HFFc6 (cell line): ENCODE data around the gene NECTIN1. TPM values are rescaled to one million over a fixed set of nuclear protein-coding genes. Genes with fewer than 3 reads are reported as not detected.

Experiments
- DNase-seq: peaks from one replicate; pipeline ENCODE4 v3.0.0-alpha.2; 2018
- H3K27ac Mint-ChIP-seq: 2 replicates; pipeline ENCODE4 v1.8.0; 2020; ENCODE audit warnings: mild to moderate bottlenecking, mixed read lengths
- H3K27me3 Mint-ChIP-seq: 2 replicates; pipeline ENCODE4 v1.8.0; 2021; ENCODE audit warnings: mild to moderate bottlenecking, moderate library complexity, mixed read lengths; ENCODE audit not compliant: insufficient read depth
- H3K36me3 Mint-ChIP-seq: 2 replicates; pipeline ENCODE4 v1.8.0; 2021; ENCODE audit warnings: low read depth, mixed read lengths
- H3K4me1 Mint-ChIP-seq: 2 replicates; pipeline ENCODE4 v1.8.0; 2020; ENCODE audit warnings: low read depth, mixed read lengths
- H3K4me3 Mint-ChIP-seq: 2 replicates; pipeline ENCODE4 v1.8.0; 2020; ENCODE audit warnings: mild to moderate bottlenecking, moderate library complexity, mixed read lengths
- H3K9me3 Mint-ChIP-seq: 2 replicates; pipeline ENCODE4 v1.8.0; 2020; ENCODE audit warnings: mild to moderate bottlenecking, mixed read lengths
- total RNA-seq, 6 experiments: library from RNA; stranded (reverse); fragmentation: NEBNext Ultra II Directional; extraction: Animal tissue kit (Norgen Biotek cat#: 25700); gene quantifications; 2 replicates in 1 of 6; 3 replicates in 5 of 6; pipeline ENCODE4 v1.2.3, GENCODE V29; 2021
- TF ChIP-seq, protein P1 (sequence below): fragments of 200-600 bp; sonication (generic); IDR thresholded peaks from 2 replicates; pipeline ENCODE4 v1.5.0; 2021; ENCODE audit warnings: antibody characterized with exemption, mild to moderate bottlenecking

Gene NECTIN1
- total RNA-seq, 6 experiments from 2014 or later: 4.1 to 7.9 (median 6.6) TPM

DNA sequence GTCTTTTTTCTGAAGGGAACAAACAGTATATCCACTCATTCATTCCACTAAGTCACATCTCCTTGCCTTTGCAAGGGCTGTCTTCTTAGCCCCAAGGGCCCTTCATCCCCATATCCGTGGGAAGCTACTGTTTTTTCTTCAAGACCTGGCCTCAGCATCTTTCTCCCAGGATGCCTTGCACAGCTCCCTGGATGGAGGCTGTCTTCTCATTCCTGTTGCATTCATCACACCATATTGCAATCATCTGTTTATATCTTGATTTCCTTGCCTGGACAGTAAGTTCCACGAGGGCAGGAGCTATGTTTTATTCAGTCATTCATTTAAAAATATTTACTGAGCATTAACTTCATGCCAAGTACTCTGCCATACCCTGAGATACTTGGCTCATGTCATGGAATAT is 29.3 kb upstream of the NECTIN1 start:
- TF ChIP-seq, protein P1, sequence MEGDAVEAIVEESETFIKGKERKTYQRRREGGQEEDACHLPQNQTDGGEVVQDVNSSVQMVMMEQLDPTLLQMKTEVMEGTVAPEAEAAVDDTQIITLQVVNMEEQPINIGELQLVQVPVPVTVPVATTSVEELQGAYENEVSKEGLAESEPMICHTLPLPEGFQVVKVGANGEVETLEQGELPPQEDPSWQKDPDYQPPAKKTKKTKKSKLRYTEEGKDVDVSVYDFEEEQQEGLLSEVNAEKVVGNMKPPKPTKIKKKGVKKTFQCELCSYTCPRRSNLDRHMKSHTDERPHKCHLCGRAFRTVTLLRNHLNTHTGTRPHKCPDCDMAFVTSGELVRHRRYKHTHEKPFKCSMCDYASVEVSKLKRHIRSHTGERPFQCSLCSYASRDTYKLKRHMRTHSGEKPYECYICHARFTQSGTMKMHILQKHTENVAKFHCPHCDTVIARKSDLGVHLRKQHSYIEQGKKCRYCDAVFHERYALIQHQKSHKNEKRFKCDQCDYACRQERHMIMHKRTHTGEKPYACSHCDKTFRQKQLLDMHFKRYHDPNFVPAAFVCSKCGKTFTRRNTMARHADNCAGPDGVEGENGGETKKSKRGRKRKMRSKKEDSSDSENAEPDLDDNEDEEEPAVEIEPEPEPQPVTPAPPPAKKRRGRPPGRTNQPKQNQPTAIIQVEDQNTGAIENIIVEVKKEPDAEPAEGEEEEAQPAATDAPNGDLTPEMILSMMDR: no peak
- no peaks in the 10 kb centered on the region for H3K36me3 Mint-ChIP-seq
- no peak overlapping the region for H3K27ac Mint-ChIP-seq
- H3K27me3 Mint-ChIP-seq: peaks cover 29% of the 10 kb centered on the region
- H3K4me1 Mint-ChIP-seq: peaks cover 22% of the 10 kb centered on the region
- DNase-seq: peak; percentile 39
- H3K4me3 Mint-ChIP-seq: no peak overlapping the region
- H3K9me3 Mint-ChIP-seq: no peaks in the 10 kb centered on the region

DNA sequence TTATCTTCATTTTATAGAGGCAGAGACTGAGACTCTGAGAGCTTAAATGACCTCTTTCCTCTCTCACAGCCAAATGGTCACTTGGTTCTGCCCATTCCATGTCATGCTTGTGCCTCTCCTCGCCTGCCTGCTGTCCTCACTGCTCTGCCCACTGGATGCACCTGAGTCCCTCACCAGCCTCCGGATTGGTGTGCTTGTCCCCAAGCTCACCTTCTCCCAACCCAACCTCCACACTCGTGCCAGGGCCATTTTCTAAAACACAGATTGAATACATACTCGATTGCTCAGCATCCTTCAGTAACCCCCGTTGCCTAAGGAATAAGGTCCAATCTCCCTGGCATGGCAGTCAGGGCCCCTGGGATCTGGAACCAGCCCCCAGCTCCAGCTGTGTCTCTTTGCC is 28.4 kb upstream of the NECTIN1 start:
- Mint-ChIP-seq H3K27me3 (peaks cover 34% of the 10 kb centered on the region), H3K36me3 (no peaks in the 10 kb centered on the region), H3K4me3 (no peak overlapping the region), H3K9me3 (no peaks in the 10 kb centered on the region), H3K27ac (no peak overlapping the region), H3K4me1 (peaks cover 20% of the 10 kb centered on the region)
- TF ChIP-seq, protein P1: no peak
- DNase-seq: no peak

DNA sequence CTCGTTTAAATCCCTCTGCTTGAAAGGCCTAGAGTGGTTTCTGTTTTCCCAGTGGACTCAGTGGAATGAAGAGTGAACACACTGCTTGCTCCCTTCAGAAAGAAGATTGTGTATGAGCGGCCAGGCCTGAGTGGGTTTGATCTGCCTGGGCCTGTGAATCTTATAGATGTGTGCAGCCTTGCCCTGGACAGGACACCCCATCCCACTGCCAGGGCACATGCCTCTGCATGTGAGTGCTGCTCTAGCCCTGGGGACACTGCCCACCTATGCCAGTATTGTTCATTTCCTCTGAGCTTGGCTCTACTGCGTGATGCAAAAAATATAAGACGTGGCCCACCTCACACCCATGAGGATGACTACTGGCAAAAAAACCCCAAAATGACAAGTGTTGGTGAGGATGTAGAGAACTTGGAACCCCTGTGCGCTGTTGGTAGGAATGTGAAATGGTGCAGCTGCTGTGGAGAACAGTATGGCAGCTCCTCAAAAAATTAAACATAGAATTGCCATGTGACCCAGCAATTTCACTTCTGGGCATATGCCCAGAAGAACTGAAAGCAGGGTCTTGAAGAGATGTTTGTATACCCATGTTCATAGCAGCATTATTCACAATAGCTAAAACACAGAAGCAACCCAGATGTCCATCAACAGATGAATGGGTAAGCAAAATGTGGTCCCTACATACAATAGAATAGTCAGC is 27.3 kb upstream of the NECTIN1 start:
- Mint-ChIP-seq H3K4me3 (no peak overlapping the region), H3K27ac (no peak overlapping the region), H3K27me3 (peaks cover 43% of the 10 kb centered on the region), H3K36me3 (no peaks in the 10 kb centered on the region), H3K9me3 (no peaks in the 10 kb centered on the region), H3K4me1 (peaks cover 20% of the 10 kb centered on the region)
- TF ChIP-seq, protein P1: no peak
- no peak for DNase-seq

DNA sequence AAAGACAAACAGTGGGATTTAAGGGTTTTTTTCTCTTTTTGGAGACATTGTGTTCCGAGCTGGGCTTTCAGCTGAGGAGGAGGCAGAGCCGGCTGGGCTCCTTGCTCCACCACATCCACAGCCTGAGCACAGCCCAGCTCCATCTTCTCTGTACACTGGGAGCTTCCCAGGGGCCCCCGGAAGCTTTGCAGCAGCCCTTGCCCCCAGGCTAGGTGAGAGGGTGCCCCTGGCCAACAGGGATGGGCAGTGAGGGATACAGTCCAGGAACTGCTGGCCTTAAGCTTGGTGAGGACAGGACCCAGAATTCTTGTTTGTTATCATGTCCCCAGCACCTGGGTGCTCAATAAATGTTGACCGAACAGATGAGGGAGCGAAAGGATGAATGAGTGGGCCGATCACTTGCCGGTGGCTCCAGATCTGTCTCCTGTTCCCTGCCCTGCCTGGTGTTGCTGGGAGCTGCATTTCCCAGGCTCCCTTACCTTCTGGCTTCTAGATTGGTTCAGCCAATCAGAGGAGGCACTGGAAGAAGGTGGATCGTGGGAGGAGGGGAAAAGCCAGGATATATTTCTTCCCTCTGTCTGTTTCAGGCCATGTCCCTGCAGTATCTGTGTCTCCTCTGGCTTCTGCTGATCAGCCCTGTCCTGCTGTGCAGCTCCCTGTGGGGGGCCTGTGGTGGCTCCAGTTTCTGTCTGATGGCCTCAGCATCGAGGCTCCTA is 26.5 kb upstream of the NECTIN1 start:
- H3K36me3 Mint-ChIP-seq: no peaks in the 10 kb centered on the region
- H3K4me1 Mint-ChIP-seq: peaks cover 20% of the 10 kb centered on the region
- H3K27me3 Mint-ChIP-seq: peaks cover 47% of the 10 kb centered on the region
- H3K27ac Mint-ChIP-seq: no peak overlapping the region
- H3K4me3 Mint-ChIP-seq: no peak overlapping the region
- DNase-seq: no peak
- TF ChIP-seq, protein P1: no peak
- no peaks in the 10 kb centered on the region for H3K9me3 Mint-ChIP-seq

DNA sequence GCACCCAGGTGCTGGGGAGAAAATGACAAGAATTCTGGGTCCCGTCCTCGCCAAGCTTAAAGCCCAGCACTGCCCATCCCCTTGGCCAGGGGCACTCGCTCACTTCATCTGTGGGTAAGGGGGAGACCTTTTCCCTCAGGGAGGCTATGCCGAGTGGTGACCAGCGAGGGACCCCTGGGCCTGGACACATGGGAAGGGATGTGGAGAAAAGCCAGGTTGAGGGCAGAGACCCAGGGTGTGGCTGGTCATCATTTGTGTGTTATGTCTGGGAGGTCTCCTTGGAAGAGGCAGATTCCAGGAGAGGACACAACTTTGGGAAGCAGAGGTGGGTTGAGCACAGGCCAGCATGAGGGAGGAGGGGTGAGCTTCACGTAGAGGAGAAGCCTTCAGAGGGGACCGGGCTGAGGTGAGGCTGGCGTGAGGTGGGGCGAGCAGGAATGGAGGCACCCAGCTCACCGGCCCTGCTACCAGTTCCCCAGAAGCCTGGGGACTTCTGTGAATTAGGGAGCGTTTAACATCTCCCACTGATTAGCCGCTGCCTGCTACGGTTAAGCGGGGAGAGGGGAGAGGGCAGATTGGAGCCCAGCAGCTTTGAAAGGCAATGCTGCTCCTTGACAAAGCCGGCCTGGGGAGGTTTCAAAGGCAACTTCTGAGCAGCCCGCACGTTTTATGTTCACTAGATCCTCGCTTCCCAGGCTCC is 25.8 kb upstream of the NECTIN1 start:
- no peaks in the 10 kb centered on the region for H3K9me3 Mint-ChIP-seq
- no peak overlapping the region for H3K27ac Mint-ChIP-seq
- TF ChIP-seq, protein P1: no peak
- no peaks in the 10 kb centered on the region for H3K36me3 Mint-ChIP-seq
- peaks cover 44% of the 10 kb centered on the region for H3K27me3 Mint-ChIP-seq
- peaks cover 18% of the 10 kb centered on the region for H3K4me1 Mint-ChIP-seq
- DNase-seq: no peak
- H3K4me3 Mint-ChIP-seq: no peak overlapping the region
